Globus pallidus (tissue), 1 donor: Measurements from ENCODE around the gene KCNC4.

ENCODE experiments used
- DNase-seq: peaks from one replicate; pipeline ENCODE4 v3.0.0-alpha.2; 2015; ENCODE audit warnings: low spot score

The KCNC4 gene

GRCh38 chr1:110211496-110212168 is 1.5 kb downstream of the KCNC4 start:
- no peak for DNase-seq

GRCh38 chr1:110212169-110213142 is 2.3 kb downstream of the KCNC4 start:
- no peak for DNase-seq

- DNase-seq = no peak
These were observed 3.0 kb downstream of the KCNC4 start for GRCh38 chr1:110213143-110213540.

- DNase-seq = no peak
These were observed 4.6 kb downstream of the KCNC4 start for GRCh38 chr1:110214454-110215404.

- no peak for DNase-seq
These were observed 5.8 kb downstream of the KCNC4 start for GRCh38 chr1:110215621-110216515.

- no peak for DNase-seq
These were observed 6.8 kb downstream of the KCNC4 start for GRCh38 chr1:110216844-110217444.

GRCh38 chr1:110218137-110218536 is 8.0 kb downstream of the KCNC4 start:
- no peak for DNase-seq

GRCh38 chr1:110218739-110219138 is 8.6 kb downstream of the KCNC4 start:
- DNase-seq = no peak

- no peak for DNase-seq
These were observed 10.2 kb downstream of the KCNC4 start for GRCh38 chr1:110220324-110220723.

- no peak for DNase-seq
These were observed 11.0 kb downstream of the KCNC4 start for GRCh38 chr1:110221119-110221518.

GRCh38 chr1:110223127-110223526 is 13.0 kb downstream of the KCNC4 start:
- DNase-seq = no peak

- DNase-seq = no peak
These were observed 13.5 kb downstream of the KCNC4 start for GRCh38 chr1:110223581-110223980.

GRCh38 chr1:110224240-110224995 is 14.3 kb downstream of the KCNC4 start:
- no peak for DNase-seq

- DNase-seq = no peak
These were observed 15.1 kb downstream of the KCNC4 start for GRCh38 chr1:110225212-110225611.

- DNase-seq = no peak
These were observed 15.8 kb downstream of the KCNC4 start for GRCh38 chr1:110225756-110226404.

- no peak for DNase-seq
These were observed 17.7 kb downstream of the KCNC4 start for GRCh38 chr1:110227774-110228173.

- DNase-seq = no peak
These were observed 18.3 kb downstream of the KCNC4 start for GRCh38 chr1:110228381-110228780.

GRCh38 chr1:110228869-110229268 is 18.8 kb downstream of the KCNC4 start:
- no peak for DNase-seq

- no peak for DNase-seq
These were observed 19.4 kb downstream of the KCNC4 start for GRCh38 chr1:110229348-110230001.
